C4-2B (cell line): Measurements from ENCODE around the gene GIPC3.

ENCODE experiments used
- ZFX ChIP-seq: fragments of 450-650 bp; IDR thresholded peaks from 2 replicates; pipeline ENCODE4 v1.6.1; 2017
- TF ChIP-seq, protein P1 (sequence below): fragments of 450-650 bp; conservative IDR thresholded peaks from 2 replicates; pipeline ENCODE4 v1.5.1; 2017; ENCODE audit warnings: mild to moderate bottlenecking

DNA sequence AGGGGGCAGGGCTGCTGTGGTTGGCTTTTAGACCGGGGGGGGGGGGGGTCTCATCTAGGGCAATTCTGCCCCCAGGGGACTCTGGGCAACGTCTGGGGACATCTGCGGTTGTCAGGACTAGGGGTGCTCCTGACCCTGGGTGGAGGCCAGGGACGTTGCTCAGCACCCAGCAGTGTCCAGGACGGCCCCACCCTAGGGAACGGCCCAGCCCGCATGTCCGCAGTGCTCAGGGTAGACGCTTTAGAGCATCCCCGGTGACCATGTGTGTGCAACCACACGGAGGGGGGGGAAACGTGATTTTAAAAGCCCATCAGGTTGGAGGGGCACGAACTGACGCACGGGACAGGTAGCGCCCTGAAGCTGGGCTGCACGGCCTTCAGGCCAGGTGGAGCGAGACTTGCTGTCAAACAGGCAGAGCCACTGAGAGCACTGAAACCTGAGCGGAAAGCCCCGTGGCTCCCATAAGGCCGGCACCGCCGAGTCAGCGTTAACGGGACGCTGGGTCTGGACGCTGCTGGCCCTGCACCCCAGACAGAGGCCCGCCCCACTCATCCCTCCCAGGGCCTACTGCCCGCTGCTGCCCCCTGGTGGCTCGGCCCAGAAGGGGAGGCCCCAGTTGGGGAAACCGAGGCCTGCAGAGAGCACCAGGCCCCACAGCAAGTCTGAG lies 33.0 kb downstream of the GIPC3 start:
- TF ChIP-seq, protein P1, sequence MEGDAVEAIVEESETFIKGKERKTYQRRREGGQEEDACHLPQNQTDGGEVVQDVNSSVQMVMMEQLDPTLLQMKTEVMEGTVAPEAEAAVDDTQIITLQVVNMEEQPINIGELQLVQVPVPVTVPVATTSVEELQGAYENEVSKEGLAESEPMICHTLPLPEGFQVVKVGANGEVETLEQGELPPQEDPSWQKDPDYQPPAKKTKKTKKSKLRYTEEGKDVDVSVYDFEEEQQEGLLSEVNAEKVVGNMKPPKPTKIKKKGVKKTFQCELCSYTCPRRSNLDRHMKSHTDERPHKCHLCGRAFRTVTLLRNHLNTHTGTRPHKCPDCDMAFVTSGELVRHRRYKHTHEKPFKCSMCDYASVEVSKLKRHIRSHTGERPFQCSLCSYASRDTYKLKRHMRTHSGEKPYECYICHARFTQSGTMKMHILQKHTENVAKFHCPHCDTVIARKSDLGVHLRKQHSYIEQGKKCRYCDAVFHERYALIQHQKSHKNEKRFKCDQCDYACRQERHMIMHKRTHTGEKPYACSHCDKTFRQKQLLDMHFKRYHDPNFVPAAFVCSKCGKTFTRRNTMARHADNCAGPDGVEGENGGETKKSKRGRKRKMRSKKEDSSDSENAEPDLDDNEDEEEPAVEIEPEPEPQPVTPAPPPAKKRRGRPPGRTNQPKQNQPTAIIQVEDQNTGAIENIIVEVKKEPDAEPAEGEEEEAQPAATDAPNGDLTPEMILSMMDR = peak; percentile 97
- TF ChIP-seq ZFX = no peak
